Measurements from ENCODE around the gene CAMKMT. TPM values are rescaled to one million over a fixed set of nuclear protein-coding genes. Genes with fewer than 3 reads are reported as not detected.

CAMKMT gene
- total RNA-seq, 6 donors from 2014 or later: 7.7 to 17.8 (median 12.2) TPM

GRCh38 chr2:44674473-44675284, 312.9 kb downstream of the CAMKMT start:
- no peak overlapping the region for H3K27ac ChIP-seq
- 50 to 66% methylated on average over 4 of the region's 4 CpGs for WGBS, 2 donors
- H3K36me3 ChIP-seq: no peaks in the 10 kb centered on the region
- H3K4me1 ChIP-seq: no peaks in the 10 kb centered on the region
- ATAC-seq (ENCODE audit: low FRiP score in 2 of 2) (no peak), DNase-seq (no peak)
- H3K4me3 ChIP-seq: no peak overlapping the region
- H3K9me3 ChIP-seq: no peaks in the 10 kb centered on the region
- no peaks in the 10 kb centered on the region for H3K27me3 ChIP-seq
- TF ChIP-seq EP300 (IDR thresholded peaks at IDR 0.05) (no peak), POLR2A (IDR thresholded peaks at IDR 0.05) (no peak), POLR2AphosphoS5 (IDR thresholded peaks at IDR 0.05) (no peak), CTCF (IDR thresholded peaks at IDR 0.05) (no peak)

GRCh38 chr2:44676379-44676778, 314.6 kb downstream of the CAMKMT start:
- 94 to 96% methylated on average over 3 of the region's 3 CpGs for WGBS, 2 donors
- no peaks in the 10 kb centered on the region for H3K36me3 ChIP-seq
- H3K4me3 ChIP-seq: no peak overlapping the region
- ATAC-seq (ENCODE audit: low FRiP score in 2 of 2) (no peak), DNase-seq (no peak)
- no peaks in the 10 kb centered on the region for H3K4me1 ChIP-seq
- H3K9me3 ChIP-seq: no peaks in the 10 kb centered on the region
- H3K27me3 ChIP-seq: no peaks in the 10 kb centered on the region
- no peak overlapping the region for H3K27ac ChIP-seq
- no peak for TF ChIP-seq EP300 (IDR thresholded peaks at IDR 0.05)
- no peak for TF ChIP-seq POLR2AphosphoS5 (IDR thresholded peaks at IDR 0.05)
- TF ChIP-seq CTCF (IDR thresholded peaks at IDR 0.05): no peak
- TF ChIP-seq POLR2A (IDR thresholded peaks at IDR 0.05): no peak

GRCh38 chr2:44679584-44679983, 317.8 kb downstream of the CAMKMT start:
- Histone ChIP-seq H3K4me1 (no peaks in the 10 kb centered on the region), H3K9me3 (no peaks in the 10 kb centered on the region), H3K27me3 (no peaks in the 10 kb centered on the region), H3K4me3 (no peak overlapping the region), H3K36me3 (no peaks in the 10 kb centered on the region), H3K27ac (no peak overlapping the region)
- no peak for DNase-seq
- TF ChIP-seq CTCF (IDR thresholded peaks at IDR 0.05): no peak
- no peak for TF ChIP-seq POLR2A (IDR thresholded peaks at IDR 0.05)
- TF ChIP-seq EP300 (IDR thresholded peaks at IDR 0.05): no peak
- TF ChIP-seq POLR2AphosphoS5 (IDR thresholded peaks at IDR 0.05): no peak
- 75 to 77% methylated on average over 4 of the region's 4 CpGs for WGBS, 2 donors
- ATAC-seq (ENCODE audit: low FRiP score in 2 of 2): no peak

- no peak overlapping the region for H3K4me3 ChIP-seq
- H3K36me3 ChIP-seq: no peaks in the 10 kb centered on the region
- no peaks in the 10 kb centered on the region for H3K27me3 ChIP-seq
- ATAC-seq (ENCODE audit: low FRiP score in 2 of 2): no peak
- WGBS, 2 donors: 72 to 78% methylated on average over 4 of the region's 4 CpGs
- no peaks in the 10 kb centered on the region for H3K4me1 ChIP-seq
- H3K27ac ChIP-seq: no peak overlapping the region
- no peaks in the 10 kb centered on the region for H3K9me3 ChIP-seq
- TF ChIP-seq CTCF (IDR thresholded peaks at IDR 0.05): no peak
- no peak for TF ChIP-seq EP300 (IDR thresholded peaks at IDR 0.05)
- no peak for TF ChIP-seq POLR2AphosphoS5 (IDR thresholded peaks at IDR 0.05)
- no peak for TF ChIP-seq POLR2A (IDR thresholded peaks at IDR 0.05)
- DNase-seq: no peak
Observed at GRCh38 chr2:44679990-44680389, 318.2 kb downstream of the CAMKMT start.
